Astrocyte (in vitro differentiated cells and primary cell): ENCODE data around the gene ODF4.
"Not testable (repeated sequence)": the region's sequence is repeated elsewhere in the genome, so short reads cannot be mapped to it uniquely, and the experiment has no call there.

ENCODE experiments used
- CTCF ChIP-seq: IDR thresholded peaks from 2 replicates; pipeline ENCODE4 v1.5.1; 2011; ENCODE audit warnings: low read depth, mild to moderate bottlenecking, inconsistent platforms, low read length, moderate library complexity; ENCODE audit not compliant: insufficient read depth
- EZH2 ChIP-seq: IDR thresholded peaks from 2 replicates; pipeline ENCODE4 v1.6.1; 2012; ENCODE audit warnings: mild to moderate bottlenecking, low read length, inconsistent platforms; ENCODE audit not compliant: insufficient read depth

DNA sequence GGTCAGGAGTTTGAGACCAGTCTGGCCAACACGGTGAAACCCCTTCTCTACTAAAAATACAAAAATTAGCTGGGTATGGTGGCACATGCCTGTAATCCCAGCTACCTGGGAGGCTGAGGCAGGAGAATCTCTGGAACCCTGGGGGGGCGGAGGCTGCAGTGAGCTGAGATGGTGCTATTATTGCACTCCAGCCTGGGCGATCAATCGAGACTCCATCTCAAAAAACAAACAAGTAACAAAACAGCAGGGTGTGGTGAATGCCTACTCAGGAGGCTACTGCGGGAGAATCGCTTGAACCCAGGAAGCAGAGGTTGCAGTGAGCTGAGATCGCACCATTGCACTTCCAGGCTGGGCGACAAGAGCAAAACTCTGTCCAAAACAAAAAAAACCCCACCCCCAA lies 38.5 kb downstream of the ODF4 start:
- TF ChIP-seq EZH2, CTCF: not testable (repeated sequence)
